Endodermal cell (in vitro differentiated cells): ENCODE results near the gene RNMT. TPM values are rescaled to one million over a fixed set of nuclear protein-coding genes. Genes with fewer than 3 reads are reported as not detected.
"Not testable (repeated sequence)": the region's sequence is repeated elsewhere in the genome, so short reads cannot be mapped to it uniquely, and the experiment has no call there.

ENCODE experiments used
- DNase-seq: peaks from one replicate; pipeline ENCODE4 v3.0.0-alpha.2; 2017
- H3K27ac ChIP-seq: 2 replicates; pipeline ENCODE4 v1.5.1; 2013; ENCODE audit warnings: mild to moderate bottlenecking, low read depth, low read length, moderate library complexity
- H3K27me3 ChIP-seq: 2 replicates; pipeline ENCODE4 v1.6.1; 2013; ENCODE audit warnings: mild to moderate bottlenecking, low read length, moderate library complexity; ENCODE audit not compliant: insufficient read depth, control insufficient read depth, poor library complexity, severe bottlenecking
- H3K36me3 ChIP-seq: 2 replicates; pipeline ENCODE4 v1.7.0; 2013; ENCODE audit warnings: mild to moderate bottlenecking, low read length, moderate library complexity; ENCODE audit not compliant: control insufficient read depth, insufficient read depth
- H3K4me1 ChIP-seq: one replicate; pipeline ENCODE4 v1.7.0; 2013; ENCODE audit warnings: low read length; ENCODE audit not compliant: control insufficient read depth, insufficient read depth
- H3K4me3 ChIP-seq: 2 replicates; pipeline ENCODE4 v1.5.1; 2013; ENCODE audit warnings: mild to moderate bottlenecking, low read length, moderate library complexity
- H3K9ac ChIP-seq: 2 replicates; pipeline ENCODE4 v1.6.1; 2013; ENCODE audit warnings: mild to moderate bottlenecking, low read length, moderate library complexity; ENCODE audit not compliant: poor library complexity, severe bottlenecking; ENCODE audit errors: extremely low read depth
- H3K9me3 ChIP-seq: 2 replicates; pipeline ENCODE4 v1.6.1; 2013; ENCODE audit warnings: mild to moderate bottlenecking, low read length, moderate library complexity; ENCODE audit not compliant: control insufficient read depth
- H3K27ac Mint-ChIP-seq: 2 replicates; pipeline ENCODE4 v1.8.0; 2020; ENCODE audit warnings: mixed read lengths
- H3K27me3 Mint-ChIP-seq: 2 replicates; pipeline ENCODE4 v1.8.0; 2021; ENCODE audit warnings: mild to moderate bottlenecking, mixed read lengths; ENCODE audit not compliant: insufficient read depth
- H3K36me3 Mint-ChIP-seq: 2 replicates; pipeline ENCODE4 v1.8.0; 2020; ENCODE audit warnings: low read depth, mixed read lengths
- H3K4me1 Mint-ChIP-seq: 2 replicates; pipeline ENCODE4 v1.8.0; 2020; ENCODE audit warnings: mixed read lengths
- H3K4me3 Mint-ChIP-seq: 2 replicates; pipeline ENCODE4 v1.8.0; 2020; ENCODE audit warnings: mild to moderate bottlenecking, moderate library complexity, mixed read lengths
- H3K9me3 Mint-ChIP-seq: 2 replicates; pipeline ENCODE4 v1.8.0; 2020; ENCODE audit warnings: mild to moderate bottlenecking, mixed read lengths
- CTCF ChIP-seq: fragments of 200-600 bp; sonication (generic); conservative IDR thresholded peaks from 2 replicates; pipeline ENCODE4 v1.5.0; 2021; ENCODE audit warnings: antibody characterized with exemption, mild to moderate bottlenecking
- WGBS, 2 experiments: methylation state at CpG; one replicate each; pipeline versions ENCODE4 v1.1.5 to v1.1.7; 2013; ENCODE audit warnings: missing lambda C conversion rate in 2 of 2, mixed read lengths in 1 of 2; ENCODE audit not compliant: insufficient coverage in 1 of 2, insufficient read length in 1 of 2; 5-methylcytosine and 5-hydroxymethylcytosine counted together
- long read RNA-seq, 4 experiments: library from polyadenylated mRNA in 2 of 4; library from RNA in 1 of 4; library from capped mRNA in 1 of 4; stranded (forward) in 3 of 4; unstranded in 1 of 4; transcript quantifications; one replicate each; pipeline ENCODE4 v2.0.0, GENCODE V29; 2020 to 2021; ENCODE audit warnings: inconsistent platforms in 1 of 4
- polyA plus RNA-seq, 2 experiments: library from polyadenylated mRNA; stranded (reverse); fragments of 50-300 nt; gene quantifications; one replicate each; pipeline ENCODE4 v1.2.3, GENCODE V29; 2013
- total RNA-seq, 2 donors: library from RNA; stranded (reverse); fragmentation: NEBNext Ultra II Directional in 1 of 2; extraction: Animal tissue kit (Norgen Biotek cat#: 25700) in 1 of 2; gene quantifications; 2 replicates in 1 of 2; 3 replicates in 1 of 2; pipeline ENCODE4 v1.2.1, GENCODE V29; 2021

RNMT gene
- total RNA-seq, result 10 to 100 TPM; 44.9 to 47.0 TPM
- 43.8 TPM for polyA plus RNA-seq (2013, experiment 1 of 2)
- 41.2 TPM for polyA plus RNA-seq (2013, experiment 2 of 2)
- long read RNA-seq, experiment 1, full-length matches to known transcripts, result 4 of 25 reads
- long read RNA-seq, experiment 1, partial matches to known transcripts, result 2 of 25 reads
- long read RNA-seq, experiment 1, other reads (novel, unspliced or antisense), result 19 of 25 reads
- long read RNA-seq, experiment 2, full-length matches to known transcripts, result 23 of 48 reads
- long read RNA-seq, experiment 2, partial matches to known transcripts, result 4 of 48 reads
- long read RNA-seq, experiment 2, other reads (novel, unspliced or antisense), result 21 of 48 reads
- long read RNA-seq, experiment 3, full-length matches to known transcripts, result 10 of 35 reads
- long read RNA-seq, experiment 3, partial matches to known transcripts, result 19 of 35 reads
- long read RNA-seq, experiment 3, other reads (novel, unspliced or antisense), result 6 of 35 reads
- long read RNA-seq, experiment 4, full-length matches to known transcripts, result 11 of 26 reads
- long read RNA-seq, experiment 4, partial matches to known transcripts, result 11 of 26 reads
- long read RNA-seq, experiment 4, other reads (novel, unspliced or antisense), result 4 of 26 reads

GRCh38 chr18:13726232-13726971 is at the start of gene RNMT, which contains the start of gene FAM210A:
Gene RNMT (plus strand): TSS chr18:13726673. CDS start chr18:13731518, 4,845 bp downstream.
Gene FAM210A (minus strand): TSS chr18:13726558. CDS start chr18:13682077, 44,481 bp downstream.
- DNase-seq, result peak; percentile 96
- 0 to 2% methylated on average over 7 to 76 of the region's 76 CpGs for WGBS, 2 experiments
- H3K9ac ChIP-seq, result peak within 1 kb of the TSS; percentile 95
- no peaks in the 10 kb centered on the region for H3K9me3 ChIP-seq
- Mint-ChIP-seq H3K4me3 (peak within 1 kb of the TSS; percentile 93), H3K9me3 (no peaks in the 10 kb centered on the region), H3K36me3 (peaks cover 6% of the 10 kb centered on the region), H3K4me1 (peaks cover 24% of the 10 kb centered on the region), H3K27me3 (no peaks in the 10 kb centered on the region), H3K27ac (peak within 1 kb of the TSS; percentile 99)
- H3K27ac ChIP-seq, result peak within 1 kb of the TSS; percentile 94
- peak within 1 kb of the TSS; percentile 84 for H3K4me3 ChIP-seq
- no peak for TF ChIP-seq CTCF
- H3K27me3 ChIP-seq, result no peaks in the 10 kb centered on the region
- no peaks in the 10 kb centered on the region for H3K4me1 ChIP-seq
- peaks cover 6% of the 10 kb centered on the region for H3K36me3 ChIP-seq

- not testable (repeated sequence) for H3K27me3 Mint-ChIP-seq
These were observed 49.1 kb upstream of the RNMT start for GRCh38 chr18:13677350-13677749.

GRCh38 chr18:13680612-13681011 is 45.9 kb upstream of the RNMT start:
- Mint-ChIP-seq H3K36me3 (peaks cover 40% of the 10 kb centered on the region), H3K4me1 (peaks cover 18% of the 10 kb centered on the region), H3K27me3 (no peaks in the 10 kb centered on the region), H3K9me3 (peaks cover 28% of the 10 kb centered on the region), H3K4me3 (no peak overlapping the region), H3K27ac (no peak overlapping the region)
- TF ChIP-seq CTCF, result peak; percentile 86
- WGBS, 2 experiments, result 54 to 77% methylated on average over 5 of the region's 5 CpGs
- Histone ChIP-seq H3K4me3 (no peak overlapping the region), H3K4me1 (no peaks in the 10 kb centered on the region), H3K9me3 (peaks cover 51% of the 10 kb centered on the region), H3K36me3 (peaks cover 18% of the 10 kb centered on the region), H3K9ac (no peak overlapping the region), H3K27me3 (no peaks in the 10 kb centered on the region), H3K27ac (no peak overlapping the region)
- peak; percentile 80 for DNase-seq

More at GRCh38 chr18:13677350-13677749, 49.1 kb upstream of the RNMT start:
- Histone ChIP-seq H3K36me3 (peaks cover 14% of the 10 kb centered on the region), H3K4me3 (peak overlapping the region; percentile 73), H3K9me3 (peaks cover 52% of the 10 kb centered on the region)
- H3K4me1 ChIP-seq, DNase-seq, H3K27ac Mint-ChIP-seq, H3K4me1 Mint-ChIP-seq, H3K4me3 Mint-ChIP-seq, H3K27ac ChIP-seq, H3K9ac ChIP-seq, H3K27me3 ChIP-seq: not testable (repeated sequence)
- WGBS, 2 experiments, result 94% methylated on average over 3 to 13 of the region's 13 CpGs
- peaks cover 21% of the 10 kb centered on the region for H3K9me3 Mint-ChIP-seq
- peaks cover 25% of the 10 kb centered on the region for H3K36me3 Mint-ChIP-seq
